HepG2 (cell line): Measurements from ENCODE around the gene RNLS. TPM values are rescaled to one million over a fixed set of nuclear protein-coding genes. Genes with fewer than 3 reads are reported as not detected.

Source experiments
- AFF4 ChIP-seq: sonication (generic); formaldehyde crosslinking; IDR thresholded peaks from 2 replicates; pipeline ENCODE4 v1.4.0; 2020; ENCODE audit warnings: missing genetic modification reagents
- CREB3 ChIP-seq: sonication (generic); formaldehyde crosslinking; IDR thresholded peaks from 2 replicates; pipeline ENCODE4 v1.5.0; 2020; ENCODE audit warnings: missing genetic modification reagents
- FOXA1 ChIP-seq, 2 experiments: fragments of 450-650 bp in 1 of 2; sonication (generic) in 1 of 2; formaldehyde crosslinking in 1 of 2; IDR thresholded peaks; 2 replicates each; pipeline versions ENCODE4 v1.4.0 to v1.6.1; 2016 to 2020; ENCODE audit warnings: missing genetic modification reagents in 1 of 2
- HES4 ChIP-seq: sonication (generic); formaldehyde crosslinking; IDR thresholded peaks from 2 replicates; pipeline ENCODE4 v1.9.0; 2021; ENCODE audit warnings: mild to moderate bottlenecking, missing genetic modification reagents, borderline replicate concordance
- NFE2L2 ChIP-seq: fragments of 150-350 bp; IDR thresholded peaks from 2 replicates; pipeline ENCODE4 v1.6.1; 2014; ENCODE audit warnings: low read length
- NFYC ChIP-seq: IDR thresholded peaks from 2 replicates; pipeline ENCODE4 v1.6.1; 2016; ENCODE audit warnings: missing genetic modification reagents, missing compliant biosample characterization
- PHF21A ChIP-seq: sonication (generic); formaldehyde crosslinking; IDR thresholded peaks from 2 replicates; pipeline ENCODE4 v1.5.0; 2020; ENCODE audit warnings: mild to moderate bottlenecking, missing genetic modification reagents
- PHF5A ChIP-seq: IDR thresholded peaks from one replicate; pipeline ENCODE4 v1.6.1; 2018; ENCODE audit warnings: low read depth, missing genetic modification reagents; ENCODE audit not compliant: unreplicated experiment
- RERE ChIP-seq: IDR thresholded peaks from 2 replicates; pipeline ENCODE4 v1.6.1; 2016; ENCODE audit warnings: low read depth, missing genetic modification reagents, missing compliant biosample characterization
- SALL2 ChIP-seq: sonication (generic); formaldehyde crosslinking; IDR thresholded peaks from 2 replicates; pipeline ENCODE4 v1.8.1; 2023; ENCODE audit warnings: mild to moderate bottlenecking, missing genetic modification reagents, inconsistent platforms
- SRSF9 ChIP-seq: fragments of 200-400 bp; formaldehyde crosslinking; IDR thresholded peaks from 2 replicates; pipeline ENCODE4 v1.6.1; 2018; ENCODE audit warnings: borderline replicate concordance, mild to moderate bottlenecking, low read depth, low read length; ENCODE audit not compliant: insufficient read depth, poor library complexity, severe bottlenecking
- ZNF841 ChIP-seq: sonication (generic); formaldehyde crosslinking; IDR thresholded peaks from 2 replicates; pipeline ENCODE4 v1.8.1; 2023; ENCODE audit warnings: missing genetic modification reagents, borderline replicate concordance
- polyA plus RNA-seq, 8 experiments: library from polyadenylated mRNA; depleted of rRNA in 3 of 8; stranded (reverse) in 7 of 8; unstranded in 1 of 8; fragments of >200 nt; fragmentation: Illumina TruSeq in 4 of 8; extraction: Trizol in 4 of 8; gene quantifications; 2 replicates each; pipeline versions ENCODE4 v1.2.1 to v1.2.3, GENCODE V29; 2011 to 2016; ENCODE audit warnings: low read depth in 4 of 8, missing spikeins in 1 of 8, mixed read lengths in 1 of 8; ENCODE audit not compliant: insufficient read depth in 1 of 8
- total RNA-seq, 5 experiments: library from RNA; depleted of rRNA; stranded (reverse); fragments of >200 nt; fragmentation: Illumina TruSeq; extraction: Trizol; gene quantifications; 2 replicates each; pipeline ENCODE4 v1.2.3, GENCODE V29; 2016; ENCODE audit warnings: low read depth in 1 of 5

The RNLS gene
- total and polyA plus RNA-seq, 2 of the 13 experiments (the other 11 are each of a cell fraction or from before 2014, with no cell fraction given) = not detected

GRCh38 chr10:88346144-88346977 lies 236.8 kb downstream of the RNLS start (continued):
- TF ChIP-seq FOXA1 (IDR thresholded peaks at IDR 0.05) (no peak), FOXA1 (CRISPR knock-in tag; IDR thresholded peaks at IDR 0.05) (0 out of 2 replicates have a peak, but pooled peaks have one; percentile 15), NFE2L2 (no peak), NFYC (CRISPR knock-in tag) (no peak), SRSF9 (no peak), HES4 (CRISPR knock-in tag) (no peak), SALL2 (CRISPR knock-in tag) (no peak), ZNF841 (CRISPR knock-in tag) (no peak), CREB3 (CRISPR knock-in tag) (no peak), RERE (CRISPR knock-in tag) (no peak), AFF4 (CRISPR knock-in tag) (no peak), PHF5A (CRISPR knock-in tag) (no peak), PHF21A (no peak)
